ENCODE data around the gene GOLGA6L6.
"Not testable (repeated sequence)": the region's sequence is repeated elsewhere in the genome, so short reads cannot be mapped to it uniquely, and the experiment has no call there.

Gene GOLGA6L6, protein sequence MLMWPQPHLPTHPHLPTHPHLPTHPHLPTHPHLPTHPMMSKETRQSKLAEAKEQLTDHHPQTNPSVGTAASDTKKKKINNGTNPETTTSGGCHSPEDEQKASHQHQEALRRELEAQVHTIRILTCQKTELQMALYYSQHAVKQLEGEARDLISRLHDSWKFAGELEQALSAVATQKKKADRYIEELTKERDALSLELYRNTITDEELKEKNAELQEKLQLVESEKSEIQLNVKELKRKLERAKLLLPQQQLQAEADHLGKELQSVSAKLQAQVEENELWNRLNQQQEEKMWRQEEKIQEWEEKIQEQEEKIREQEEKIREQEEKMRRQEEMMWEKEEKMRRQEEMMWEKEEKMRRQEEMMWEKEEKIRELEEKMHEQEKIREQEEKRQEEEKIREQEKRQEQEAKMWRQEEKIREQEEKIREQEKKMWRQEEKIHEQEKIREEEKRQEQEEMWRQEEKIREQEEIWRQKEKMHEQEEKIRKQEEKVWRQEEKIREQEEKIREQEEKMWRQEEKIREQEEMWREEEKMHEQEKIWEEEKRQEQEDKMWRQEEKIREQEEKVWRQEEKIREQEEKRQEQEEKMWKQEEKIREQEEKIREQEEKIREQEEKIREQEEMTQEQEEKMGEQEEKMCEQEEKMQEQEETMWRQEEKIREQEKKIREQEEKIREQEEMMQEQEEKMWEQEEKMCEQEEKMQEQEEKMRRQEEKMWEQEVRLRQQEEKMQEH

DNA sequence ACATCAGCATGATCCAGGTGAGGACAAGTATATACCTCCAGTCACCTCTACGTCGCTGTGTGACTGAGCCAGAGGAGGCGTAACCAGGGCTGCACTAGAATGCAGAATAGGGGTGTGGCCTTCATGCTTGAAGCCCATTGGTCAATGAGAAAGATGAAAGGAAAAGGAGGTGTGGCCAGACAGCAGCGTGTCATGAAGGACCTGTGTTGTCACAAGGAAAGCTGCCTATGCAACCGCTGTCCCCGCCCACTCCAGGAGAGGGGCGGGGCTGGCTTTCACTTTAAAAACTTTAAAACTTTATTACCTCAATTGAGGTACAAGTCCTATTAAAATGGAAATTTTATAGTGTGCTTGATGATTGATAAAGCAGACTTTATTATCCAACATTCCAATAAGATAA, at the start of gene GOLGA6L6:
GOLGA6L6 (minus strand) TSS at position 101 of the 400 bp plus-strand sequence; CDS start at position 10, 91 bp downstream.
- not testable (repeated sequence) for DNase-seq (ENCODE audit: low read depth, low spot score)

- not testable (repeated sequence) for DNase-seq (ENCODE audit: low read depth, low spot score)
Observed at GRCh38 chr15:20590069-20590468, 48.5 kb upstream of the GOLGA6L6 start.

DNA sequence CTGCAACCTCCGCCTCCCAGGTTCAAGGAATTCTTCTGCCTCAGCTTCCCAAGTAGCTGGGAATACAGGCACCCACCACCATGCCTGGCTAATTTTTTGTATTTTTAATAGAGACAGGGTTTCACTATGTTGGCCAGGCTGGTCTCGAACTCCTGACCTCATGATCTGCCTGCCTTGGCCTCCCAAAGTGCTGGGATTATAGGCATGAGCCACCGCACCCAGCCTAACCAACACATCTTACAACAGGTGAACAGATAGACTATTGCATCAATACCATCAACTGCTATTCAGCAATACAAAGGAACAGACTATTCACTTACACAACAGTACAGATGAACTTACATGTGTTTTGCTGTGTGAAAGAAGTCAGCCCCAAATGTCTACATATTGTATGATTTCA, 45.2 kb upstream of the GOLGA6L6 start:
- DNase-seq (ENCODE audit: low read depth, low spot score): not testable (repeated sequence)

DNA sequence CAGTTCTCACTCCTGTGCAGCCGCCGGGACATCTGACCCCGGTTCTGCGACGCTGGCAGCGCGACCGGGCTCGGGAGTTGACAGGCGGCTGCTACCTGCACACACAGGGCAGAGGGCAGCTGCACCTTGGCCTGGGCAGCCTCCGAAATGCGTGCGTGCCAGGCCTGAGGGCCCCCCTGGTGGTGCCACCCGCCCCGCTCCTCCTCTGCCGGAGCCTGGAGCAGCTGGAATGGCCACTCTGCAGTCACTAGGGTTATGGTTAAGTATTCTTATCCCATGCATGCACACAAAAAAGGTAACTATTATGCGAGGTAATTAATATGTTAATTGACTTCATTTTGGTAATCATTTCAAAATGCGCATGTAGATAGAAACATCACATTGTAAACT, 41.1 kb upstream of the GOLGA6L6 start:
- not testable (repeated sequence) for DNase-seq (ENCODE audit: low read depth, low spot score)

DNA sequence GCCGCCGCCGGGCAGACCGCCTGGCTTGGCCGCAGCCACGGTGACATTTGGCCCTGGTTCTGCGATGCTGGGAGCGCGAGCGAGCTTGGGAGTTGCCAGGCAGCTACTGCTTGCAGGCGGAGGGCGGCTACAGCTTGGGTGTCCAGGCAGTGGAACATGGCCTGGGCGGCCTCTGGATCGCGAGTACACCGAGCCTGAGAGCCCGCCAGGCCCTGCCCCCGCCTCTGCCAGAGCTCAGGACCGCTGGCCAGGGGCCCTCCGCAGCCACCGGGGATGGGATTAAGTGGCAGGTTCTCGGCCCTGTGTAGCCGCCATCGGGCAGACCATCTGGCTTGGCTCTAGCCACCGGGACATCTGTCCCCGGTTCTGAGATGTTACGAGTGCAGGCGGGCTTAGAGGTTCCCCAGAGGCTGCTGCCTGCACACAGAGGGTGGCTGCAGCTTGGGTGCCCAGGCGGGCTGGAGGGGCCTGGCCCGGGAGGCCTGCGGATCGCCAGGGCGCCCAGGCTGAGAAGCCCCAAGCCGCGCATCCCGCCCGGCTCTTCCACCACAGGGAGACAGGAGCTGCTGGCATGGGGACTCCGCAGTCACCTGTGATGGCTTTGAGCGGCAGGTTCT, 40.6 kb upstream of the GOLGA6L6 start:
- not testable (repeated sequence) for DNase-seq (ENCODE audit: low read depth, low spot score)

DNA sequence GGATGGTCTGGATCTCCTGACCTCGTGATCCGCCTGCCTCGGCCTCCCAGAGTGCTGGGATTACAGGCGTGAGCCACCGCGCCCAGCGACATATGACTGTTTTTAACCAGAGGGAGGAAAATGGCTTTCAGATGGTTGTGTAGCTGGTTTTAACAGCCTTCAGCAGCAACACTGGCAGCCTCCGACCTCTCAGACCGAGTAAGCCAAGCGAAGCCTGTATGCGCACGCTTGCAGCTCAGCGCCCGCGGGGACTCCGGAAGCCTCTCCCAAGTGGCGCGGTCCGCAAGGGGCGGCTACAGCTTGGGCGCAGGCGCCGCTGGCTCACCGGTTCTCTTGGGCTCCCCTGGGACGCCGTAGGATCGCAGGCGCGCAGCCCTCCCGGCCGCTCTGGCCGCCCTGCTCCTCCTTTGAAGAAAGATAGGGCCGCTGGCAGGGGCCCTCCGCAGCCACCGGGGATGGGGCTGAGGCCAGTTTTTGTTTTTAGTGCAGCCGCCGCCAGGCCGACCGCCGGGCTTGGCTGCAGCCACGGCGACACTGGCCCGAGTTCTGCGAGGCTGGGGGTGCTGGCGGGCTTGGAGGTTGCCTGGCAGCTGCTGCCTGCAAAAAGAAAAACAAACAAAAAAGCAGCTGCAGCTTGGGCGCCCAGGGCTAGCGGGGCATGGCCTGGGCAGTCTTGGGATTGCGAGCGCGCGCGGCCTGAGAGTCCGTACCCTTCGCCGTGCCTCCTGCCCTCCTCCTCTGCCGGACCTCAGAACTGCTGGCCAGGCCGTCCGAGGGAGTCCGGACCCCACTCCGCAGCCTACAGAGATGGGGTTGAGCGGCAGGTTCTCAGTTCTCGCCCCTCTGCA, 39.9 kb upstream of the GOLGA6L6 start:
- not testable (repeated sequence) for DNase-seq (ENCODE audit: low read depth, low spot score)

- DNase-seq (ENCODE audit: low read depth, low spot score): not testable (repeated sequence)
Observed at GRCh38 chr15:20579662-20580061, 38.1 kb upstream of the GOLGA6L6 start.

GRCh38 chr15:20551289-20551688, 9.7 kb upstream of the GOLGA6L6 start:
- not testable (repeated sequence) for DNase-seq (ENCODE audit: low read depth, low spot score)

GRCh38 chr15:20505926-20506658, 35.5 kb downstream of the GOLGA6L6 start:
- DNase-seq (ENCODE audit: low read depth, low spot score): not testable (repeated sequence)

DNA sequence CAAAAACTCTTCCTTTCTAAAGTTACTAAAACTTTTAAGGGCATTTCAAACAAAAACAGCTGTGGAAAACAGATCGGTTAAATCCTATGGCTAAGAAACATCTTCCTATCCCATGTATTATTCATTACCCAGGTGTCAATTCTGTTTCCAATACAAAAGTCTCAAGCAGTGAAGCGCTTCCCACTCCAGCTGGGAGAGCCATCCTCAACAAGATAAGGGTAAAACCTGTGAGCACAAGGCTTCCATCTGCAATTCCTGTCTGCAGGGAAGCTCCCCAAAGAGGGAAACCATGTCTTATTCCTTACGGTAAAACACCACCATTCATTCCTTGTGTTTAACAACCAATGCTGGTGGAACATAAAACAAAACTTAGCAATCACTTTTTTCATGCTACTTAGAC, 38.8 kb downstream of the GOLGA6L6 start:
- DNase-seq (ENCODE audit: low read depth, low spot score): not testable (repeated sequence)

DNA sequence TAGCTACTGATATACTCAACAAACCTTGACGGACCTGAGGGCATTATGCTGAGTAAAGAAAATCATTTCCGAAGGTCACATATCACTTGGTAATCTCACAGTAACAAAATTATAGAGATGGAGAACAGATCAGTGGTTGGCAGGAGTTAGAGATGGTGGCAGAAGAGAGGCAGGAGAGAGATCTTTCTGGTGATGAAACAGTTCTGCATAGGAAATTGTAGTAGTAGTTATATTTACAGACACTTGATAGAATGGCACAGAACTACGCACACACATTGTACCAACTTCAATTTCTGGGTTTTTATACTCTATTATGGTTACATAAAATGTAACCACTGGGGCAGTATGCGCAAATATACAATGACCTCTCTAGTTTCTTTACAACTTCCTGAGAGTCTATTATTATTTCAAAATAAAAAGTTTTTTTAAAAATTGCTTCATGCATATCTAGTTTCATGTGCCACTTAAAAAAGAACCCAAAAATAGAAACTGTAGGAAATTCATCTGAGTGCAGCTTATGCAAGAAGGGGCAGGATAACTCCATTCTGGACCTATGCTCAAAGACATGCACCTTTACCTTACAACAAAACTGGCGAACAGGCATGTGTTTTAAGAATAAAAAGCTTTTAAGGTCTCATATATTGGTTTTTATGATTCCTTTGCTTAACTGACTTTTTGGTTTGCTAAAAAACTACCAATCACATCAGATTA, 39.9 kb downstream of the GOLGA6L6 start:
- not testable (repeated sequence) for DNase-seq (ENCODE audit: low read depth, low spot score)

- not testable (repeated sequence) for DNase-seq (ENCODE audit: low read depth, low spot score)
Observed at GRCh38 chr15:20497781-20498180, 43.8 kb downstream of the GOLGA6L6 start.

DNA sequence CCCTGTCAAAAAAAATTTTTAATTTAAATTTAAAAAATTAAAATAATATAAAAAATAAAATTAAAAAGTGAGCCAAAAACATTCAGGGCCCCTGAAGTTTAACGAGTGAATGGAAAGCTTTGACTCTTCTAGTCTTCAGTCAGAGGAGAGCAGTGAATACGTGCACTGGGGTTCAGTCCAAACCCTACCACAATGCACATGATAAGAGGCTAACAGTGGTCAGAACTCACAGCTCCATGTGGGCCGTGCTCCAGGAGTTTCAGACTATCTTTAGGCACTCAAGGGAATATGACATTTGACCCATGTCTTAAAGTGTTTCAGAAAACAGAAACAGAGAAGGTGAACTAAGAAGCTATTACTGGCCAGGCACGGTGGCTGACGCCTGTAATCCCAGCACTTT, 48.6 kb downstream of the GOLGA6L6 start:
- not testable (repeated sequence) for DNase-seq (ENCODE audit: low read depth, low spot score)

GRCh38 chr15:20492598-20492997, 49.0 kb downstream of the GOLGA6L6 start:
- DNase-seq (ENCODE audit: low read depth, low spot score): not testable (repeated sequence)

- DNase-seq (ENCODE audit: low read depth, low spot score): not testable (repeated sequence)
Observed at GRCh38 chr15:20489320-20489719, 52.3 kb downstream of the GOLGA6L6 start.

Data from iPS DF 19.7 (cell line).